Suprapubic skin (tissue), 4 donors: ENCODE data around the gene ARL4D.

Experiments used
- EP300 ChIP-seq: sonication (generic); formaldehyde crosslinking; IDR thresholded peaks from one replicate; pipeline ENCODE4 v1.6.1; 2017; ENCODE audit warnings: antibody characterized with exemption
- POLR2A ChIP-seq, 2 donors: fragments of 450-650 bp; IDR thresholded peaks; one replicate each; pipeline ENCODE4 v1.6.1; 2017; ENCODE audit warnings: antibody characterized with exemption in 2 of 2, mild to moderate bottlenecking in 2 of 2, moderate library complexity in 2 of 2
- POLR2AphosphoS5 ChIP-seq, 3 donors: sonication (generic); formaldehyde crosslinking; IDR thresholded peaks; one replicate each; pipeline ENCODE4 v1.6.1; 2017; ENCODE audit warnings: antibody characterized with exemption in 3 of 3
- TF ChIP-seq, protein P1 (sequence below), 2 donors: fragments of 200-600 bp in 1 of 2; fragments of 450-650 bp in 1 of 2; sonication (generic) in 1 of 2; IDR thresholded peaks; one replicate each; pipeline ENCODE4 v1.5.1; 2016 to 2019; ENCODE audit warnings: antibody characterized with exemption in 2 of 2, mild to moderate bottlenecking in 1 of 2, moderate library complexity in 1 of 2

DNA sequence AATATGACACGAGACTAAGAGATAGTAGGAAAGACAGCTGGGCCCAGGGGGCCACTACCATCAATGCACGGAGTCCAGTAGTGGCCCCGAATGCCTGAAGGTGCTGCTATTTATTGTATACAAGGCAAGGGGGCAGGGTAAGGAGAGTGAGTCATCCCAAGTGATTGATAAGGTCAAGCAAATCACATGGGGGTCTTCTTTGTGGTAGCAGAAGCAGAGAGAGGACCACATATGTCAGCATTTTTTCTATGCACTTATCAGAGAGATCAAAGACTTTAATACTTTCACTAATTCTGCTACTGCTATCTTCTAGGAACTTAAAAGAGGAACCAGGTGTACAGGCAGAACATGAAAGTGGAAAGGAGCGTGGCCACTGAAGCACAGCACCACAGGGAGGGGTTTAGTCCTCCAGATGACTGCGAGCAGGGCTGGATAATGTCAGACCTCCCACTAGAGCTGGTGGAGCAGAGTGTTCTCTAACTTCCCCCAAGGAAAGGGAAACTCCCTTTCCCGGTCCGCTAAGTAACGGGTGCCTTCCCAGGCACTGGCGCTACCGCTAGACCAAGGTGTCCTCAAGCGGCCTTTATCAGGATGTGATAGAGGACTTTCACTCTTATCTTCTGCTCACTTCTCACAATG lies 26.4 kb upstream of the ARL4D start:
- TF ChIP-seq, protein P1, sequence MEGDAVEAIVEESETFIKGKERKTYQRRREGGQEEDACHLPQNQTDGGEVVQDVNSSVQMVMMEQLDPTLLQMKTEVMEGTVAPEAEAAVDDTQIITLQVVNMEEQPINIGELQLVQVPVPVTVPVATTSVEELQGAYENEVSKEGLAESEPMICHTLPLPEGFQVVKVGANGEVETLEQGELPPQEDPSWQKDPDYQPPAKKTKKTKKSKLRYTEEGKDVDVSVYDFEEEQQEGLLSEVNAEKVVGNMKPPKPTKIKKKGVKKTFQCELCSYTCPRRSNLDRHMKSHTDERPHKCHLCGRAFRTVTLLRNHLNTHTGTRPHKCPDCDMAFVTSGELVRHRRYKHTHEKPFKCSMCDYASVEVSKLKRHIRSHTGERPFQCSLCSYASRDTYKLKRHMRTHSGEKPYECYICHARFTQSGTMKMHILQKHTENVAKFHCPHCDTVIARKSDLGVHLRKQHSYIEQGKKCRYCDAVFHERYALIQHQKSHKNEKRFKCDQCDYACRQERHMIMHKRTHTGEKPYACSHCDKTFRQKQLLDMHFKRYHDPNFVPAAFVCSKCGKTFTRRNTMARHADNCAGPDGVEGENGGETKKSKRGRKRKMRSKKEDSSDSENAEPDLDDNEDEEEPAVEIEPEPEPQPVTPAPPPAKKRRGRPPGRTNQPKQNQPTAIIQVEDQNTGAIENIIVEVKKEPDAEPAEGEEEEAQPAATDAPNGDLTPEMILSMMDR (IDR thresholded peaks at IDR 0.05): no peak
- TF ChIP-seq EP300: no peak
- TF ChIP-seq POLR2AphosphoS5 (IDR thresholded peaks at IDR 0.05): no peak
- no peak for TF ChIP-seq POLR2A (IDR thresholded peaks at IDR 0.05)
